LNCAP (cell line): ENCODE measurements around the gene NUP214.

Experiments
- CTCF ChIP-seq: fragments of 450-650 bp; IDR thresholded peaks from 2 replicates; pipeline ENCODE4 v1.5.1; 2017; ENCODE audit warnings: mild to moderate bottlenecking

Gene NUP214

GRCh38 chr9:131197160-131197911, 72.0 kb downstream of the NUP214 start:
- TF ChIP-seq CTCF, result no peak

- TF ChIP-seq CTCF, result no peak
Measured at GRCh38 chr9:131198041-131198715, 72.8 kb downstream of the NUP214 start.

- no peak for TF ChIP-seq CTCF
Measured at GRCh38 chr9:131201856-131202255, 76.5 kb downstream of the NUP214 start.

- peak; percentile 26; the same call in 1 of the 2 replicates for TF ChIP-seq CTCF
Measured at GRCh38 chr9:131203431-131204218, 78.2 kb downstream of the NUP214 start.

- no peak for TF ChIP-seq CTCF
Measured at GRCh38 chr9:131204285-131204684, 78.9 kb downstream of the NUP214 start.

GRCh38 chr9:131206495-131206894, 81.1 kb downstream of the NUP214 start:
- TF ChIP-seq CTCF, result no peak

GRCh38 chr9:131214286-131214856, 89.0 kb downstream of the NUP214 start:
- TF ChIP-seq CTCF, result no peak
